GM20000 (cell line): ENCODE data around the gene DLG2.

ENCODE experiments used
- DNase-seq: peaks from one replicate; pipeline ENCODE4 v3.0.0; 2012; ENCODE audit warnings: low spot score
- TF ChIP-seq, protein P1 (sequence below): IDR thresholded peaks from 2 replicates; pipeline ENCODE4 v1.5.1; 2012; ENCODE audit warnings: mild to moderate bottlenecking, control low read depth; ENCODE audit errors: extremely low read depth, missing control alignments

Gene DLG2

DNA sequence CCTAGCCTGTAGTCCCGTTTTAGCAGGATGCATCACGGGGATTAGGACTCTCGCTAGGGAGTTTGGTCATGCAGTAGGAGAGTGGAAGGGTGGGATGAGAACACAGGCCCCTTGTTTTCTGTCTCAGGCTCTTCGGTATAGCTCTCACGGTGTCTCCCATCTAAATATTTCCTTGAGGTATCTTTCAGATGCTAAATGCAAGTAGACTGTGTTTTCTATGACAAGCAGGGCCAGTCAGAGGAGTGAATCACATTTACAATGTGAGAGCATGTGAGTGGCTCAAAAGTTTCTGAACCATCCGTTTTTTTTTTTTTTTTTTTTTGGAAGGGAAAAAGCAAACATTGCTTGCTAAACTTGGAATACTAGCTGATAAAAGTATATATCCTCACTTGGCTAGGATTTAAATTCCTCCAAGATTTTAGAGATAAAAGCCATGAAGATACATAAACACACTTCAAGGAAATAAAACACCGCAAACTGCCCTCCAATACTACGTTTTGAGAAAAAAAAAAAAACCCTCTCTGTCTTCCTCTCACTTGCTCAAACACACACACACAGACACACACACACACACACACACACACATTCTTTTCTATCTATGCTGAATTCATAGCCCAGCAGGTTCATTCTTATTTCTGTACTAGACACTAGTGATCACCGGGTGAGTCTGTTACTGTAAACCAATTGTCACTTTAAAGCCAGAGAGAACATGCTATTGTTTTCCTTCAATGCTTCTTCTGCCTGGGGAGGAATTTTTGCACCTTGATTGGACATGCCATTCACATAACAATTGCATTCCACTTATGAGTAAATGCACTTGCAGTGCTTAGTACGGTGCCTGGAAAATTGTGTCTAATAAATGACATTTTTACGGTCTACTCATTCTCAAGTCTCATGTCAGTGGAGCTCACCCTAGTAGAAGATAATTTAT, 2116.3 kb downstream of the DLG2 start:
- DNase-seq, result no peak
- TF ChIP-seq, protein P1, sequence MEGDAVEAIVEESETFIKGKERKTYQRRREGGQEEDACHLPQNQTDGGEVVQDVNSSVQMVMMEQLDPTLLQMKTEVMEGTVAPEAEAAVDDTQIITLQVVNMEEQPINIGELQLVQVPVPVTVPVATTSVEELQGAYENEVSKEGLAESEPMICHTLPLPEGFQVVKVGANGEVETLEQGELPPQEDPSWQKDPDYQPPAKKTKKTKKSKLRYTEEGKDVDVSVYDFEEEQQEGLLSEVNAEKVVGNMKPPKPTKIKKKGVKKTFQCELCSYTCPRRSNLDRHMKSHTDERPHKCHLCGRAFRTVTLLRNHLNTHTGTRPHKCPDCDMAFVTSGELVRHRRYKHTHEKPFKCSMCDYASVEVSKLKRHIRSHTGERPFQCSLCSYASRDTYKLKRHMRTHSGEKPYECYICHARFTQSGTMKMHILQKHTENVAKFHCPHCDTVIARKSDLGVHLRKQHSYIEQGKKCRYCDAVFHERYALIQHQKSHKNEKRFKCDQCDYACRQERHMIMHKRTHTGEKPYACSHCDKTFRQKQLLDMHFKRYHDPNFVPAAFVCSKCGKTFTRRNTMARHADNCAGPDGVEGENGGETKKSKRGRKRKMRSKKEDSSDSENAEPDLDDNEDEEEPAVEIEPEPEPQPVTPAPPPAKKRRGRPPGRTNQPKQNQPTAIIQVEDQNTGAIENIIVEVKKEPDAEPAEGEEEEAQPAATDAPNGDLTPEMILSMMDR, result no peak

DNA sequence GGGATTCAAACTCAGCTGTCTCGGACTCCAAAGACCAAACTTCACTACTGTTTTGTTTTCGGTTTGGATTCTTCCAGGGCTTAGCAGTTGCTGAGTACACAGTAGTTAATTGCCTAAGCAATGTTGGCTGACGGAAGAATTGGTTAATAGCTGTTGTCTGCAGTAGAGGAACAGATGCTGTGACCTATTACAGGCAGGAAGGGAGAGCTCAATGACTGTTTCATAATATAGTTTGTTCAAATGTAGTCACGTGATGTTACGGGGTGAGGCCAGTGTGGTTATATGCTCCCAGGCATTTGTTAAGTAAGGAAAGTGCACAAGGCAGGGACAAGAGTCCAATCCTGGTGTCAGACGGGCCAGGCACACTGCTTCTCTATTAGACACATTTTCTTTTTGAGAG, 2118.3 kb downstream of the DLG2 start:
- DNase-seq, result no peak
- TF ChIP-seq, protein P1, result no peak

GRCh38 chr11:83502041-83502440, 2125.1 kb downstream of the DLG2 start:
- DNase-seq, result no peak
- TF ChIP-seq, protein P1, result no peak

- TF ChIP-seq, protein P1, result no peak
- DNase-seq, result no peak
These were observed 2133.2 kb downstream of the DLG2 start for GRCh38 chr11:83493917-83494316.

GRCh38 chr11:83493034-83493433, 2134.1 kb downstream of the DLG2 start:
- DNase-seq, result no peak
- TF ChIP-seq, protein P1, result no peak

- TF ChIP-seq, protein P1, result no peak
- no peak for DNase-seq
These were observed 2143.3 kb downstream of the DLG2 start for GRCh38 chr11:83483808-83484207.

DNA sequence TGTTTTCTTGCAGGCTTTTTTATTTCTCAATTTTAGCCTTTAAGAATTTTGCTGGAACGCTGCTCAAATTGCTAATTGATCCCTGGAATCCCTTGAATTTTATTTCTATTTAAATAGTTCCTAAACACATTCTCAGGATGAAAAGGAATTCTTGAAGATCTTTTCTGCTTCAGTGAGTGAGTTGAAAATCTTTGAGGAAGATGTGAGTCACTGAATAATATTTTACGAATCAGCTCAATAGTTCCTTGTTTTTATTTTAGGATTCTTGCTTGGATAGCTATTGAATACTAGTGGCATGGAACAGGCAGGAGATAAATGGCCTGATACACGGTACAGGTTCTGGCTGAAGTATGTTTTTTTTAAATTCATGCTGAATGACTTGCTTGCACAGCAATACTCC, 2146.3 kb downstream of the DLG2 start:
- DNase-seq, result no peak
- TF ChIP-seq, protein P1, result no peak
